ENCODE measurements around the gene LAMC3. TPM values are rescaled to one million over a fixed set of nuclear protein-coding genes. Genes with fewer than 3 reads are reported as not detected.

The LAMC3 gene
- total RNA-seq, 2 experiments from 2014 or later, result 0.40 to 0.59 TPM

DNA sequence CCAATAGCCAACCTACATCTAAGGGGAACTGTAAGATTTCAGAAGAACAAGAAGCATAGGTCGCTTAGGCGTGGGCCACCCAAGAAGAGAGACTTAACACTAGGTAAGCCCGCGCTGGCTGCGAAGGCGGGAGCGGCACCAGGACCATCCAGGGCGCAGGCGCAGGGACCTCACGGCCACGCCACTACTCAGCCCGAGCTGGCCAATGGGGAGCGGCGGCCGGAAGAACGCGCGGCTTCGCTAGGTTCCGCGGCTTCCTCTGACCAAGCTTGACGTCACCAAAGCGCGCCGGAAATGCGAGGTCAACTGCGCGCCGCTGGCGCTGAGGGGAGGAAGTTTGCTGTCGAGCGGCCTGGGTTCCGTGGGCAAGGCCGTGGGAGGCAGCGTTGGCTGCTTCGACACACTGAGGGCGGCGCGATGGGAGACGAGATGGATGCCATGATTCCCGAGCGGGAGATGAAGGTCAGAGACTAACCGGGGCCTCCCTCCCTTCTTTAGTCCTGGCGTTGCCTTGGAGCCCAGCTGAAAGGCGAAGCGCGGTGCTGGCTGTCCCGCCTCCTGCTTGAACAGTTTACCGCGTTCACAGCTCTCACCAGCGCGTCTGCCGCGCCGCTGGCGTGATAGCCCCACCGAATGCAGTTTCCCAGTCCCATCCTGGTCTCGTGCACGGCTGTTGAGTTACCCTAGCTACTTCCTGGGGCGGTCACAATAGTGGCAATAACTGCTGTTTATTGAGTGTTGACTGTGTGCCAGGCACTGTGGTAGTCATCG is 116.5 kb downstream of the LAMC3 start, which contains the start of gene NUP214:
NUP214 (plus strand) TSS at position 299 of the 771 bp plus-strand sequence; CDS start at position 418, 119 bp downstream.
- intact Hi-C loops (cut with DNase I, micrococcal nuclease), result loop anchor here (1.0 to 10.0 kb wide), 16 partner anchors 29 to 1817 kb away; partner anchors contain the start of genes MED27 (in 2 of the 2), AIF1L (in 1 of the 2), EXOSC2 (in 1 of the 2) and FUBP3 (in 1 of the 2)
- Mint-ChIP-seq H3K4me3 (peak within 1 kb of the TSS; percentile 94), H3K27ac (peak within 1 kb of the TSS; percentile 92), H3K36me3 (ENCODE audit: low read depth) (peaks cover 34% of the 10 kb centered on the region), H3K4me1 (peaks cover 31% of the 10 kb centered on the region), H3K27me3 (no peaks in the 10 kb centered on the region), H3K9me3 (ENCODE audit: low read depth) (no peaks in the 10 kb centered on the region)
- CTCF ChIA-PET, result interaction anchor here (0.6 to 1.3 kb wide), 5 partner anchors 27 to 1018 kb away, joined by 3 to 5 read pairs (median 4); no protein-coding TSS in a partner anchor
- peak; percentile 100 for ATAC-seq
- peak; percentile 100 for DNase-seq
- POLR2A ChIA-PET, result interaction anchor here (0.9 to 1.1 kb wide), 4 partner anchors 10 to 146 kb away, joined by 3 to 4 read pairs (median 4); no protein-coding TSS in a partner anchor

GRCh38 chr9:131126059-131126426 is 117.1 kb downstream of the LAMC3 start:
- Mint-ChIP-seq H3K9me3 (ENCODE audit: low read depth) (no peaks in the 10 kb centered on the region), H3K27ac (peak overlapping the region; percentile 92), H3K36me3 (ENCODE audit: low read depth) (peaks cover 35% of the 10 kb centered on the region), H3K27me3 (no peaks in the 10 kb centered on the region), H3K4me1 (peaks cover 33% of the 10 kb centered on the region), H3K4me3 (peak overlapping the region; percentile 94)
- intact Hi-C loops (cut with DNase I, micrococcal nuclease), result loop anchor here (5.0 to 10.0 kb wide), 5 partner anchors 609 to 1816 kb away; partner anchors contain the start of genes MED27 (in 2 of the 2), GTF3C4 (in 1 of the 2) and TSC1 (in 1 of the 2)
- no peak for ATAC-seq
- ChIA-PET CTCF (interaction anchor here (1.3 kb wide), 1 partner anchor 28 kb away, joined by 4 read pairs; no protein-coding TSS in a partner anchor), POLR2A (interaction anchor here (1.0 to 1.1 kb wide), 2 partner anchors 14 to 23 kb away, joined by 3 to 4 read pairs; no protein-coding TSS in a partner anchor)
- DNase-seq, result no peak

- Mint-ChIP-seq H3K36me3 (ENCODE audit: low read depth) (peaks cover 56% of the 10 kb centered on the region), H3K9me3 (ENCODE audit: low read depth) (no peaks in the 10 kb centered on the region), H3K27me3 (no peaks in the 10 kb centered on the region), H3K4me3 (no peak overlapping the region), H3K4me1 (peaks cover 33% of the 10 kb centered on the region), H3K27ac (peak overlapping the region; percentile 3)
- CTCF ChIA-PET, result no interaction called here
- DNase-seq (no peak), ATAC-seq (no peak)
- intact Hi-C loops (cut with DNase I, micrococcal nuclease), result loop anchor here (5.0 to 10.0 kb wide), 5 partner anchors 606 to 1813 kb away; partner anchors contain the start of genes MED27 (in 2 of the 2), GTF3C4 (in 1 of the 2) and TSC1 (in 1 of the 2)
- POLR2A ChIA-PET, result no interaction called here
Measured at GRCh38 chr9:131129183-131129582, 120.2 kb downstream of the LAMC3 start.

DNA sequence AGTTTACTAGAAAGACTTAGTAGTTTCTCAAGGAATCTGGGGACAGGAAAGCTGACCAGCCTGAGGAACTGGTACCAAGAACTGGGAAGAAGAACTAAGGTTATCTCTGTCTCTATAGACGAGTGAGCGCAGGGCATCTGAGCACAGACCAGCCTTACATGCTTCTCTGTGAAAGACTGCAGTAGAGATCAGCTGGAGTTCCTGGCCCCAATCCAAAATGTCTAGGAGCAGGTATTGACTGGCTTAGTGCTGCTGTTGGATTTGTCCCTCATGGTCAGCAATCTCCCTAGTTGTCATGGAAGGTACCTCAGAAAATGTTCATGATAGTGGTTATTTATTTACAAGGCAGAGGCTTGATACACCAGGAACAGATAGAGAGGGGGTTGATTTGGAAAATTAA is 129.7 kb downstream of the LAMC3 start:
- DNase-seq, result no peak
- H3K27ac Mint-ChIP-seq, result no peak overlapping the region
- H3K27me3 Mint-ChIP-seq, result no peaks in the 10 kb centered on the region
- ATAC-seq, result no peak
- no peaks in the 10 kb centered on the region for H3K9me3 Mint-ChIP-seq (ENCODE audit: low read depth)
- no peaks in the 10 kb centered on the region for H3K4me1 Mint-ChIP-seq
- H3K36me3 Mint-ChIP-seq (ENCODE audit: low read depth), result peaks cover 55% of the 10 kb centered on the region
- intact Hi-C loops (cut with DNase I, micrococcal nuclease), result no loop called here
- H3K4me3 Mint-ChIP-seq, result no peak overlapping the region
- ChIA-PET POLR2A (no interaction called here), CTCF (no interaction called here)

- Mint-ChIP-seq H3K4me1 (no peaks in the 10 kb centered on the region), H3K9me3 (ENCODE audit: low read depth) (no peaks in the 10 kb centered on the region), H3K4me3 (no peak overlapping the region), H3K27me3 (no peaks in the 10 kb centered on the region), H3K36me3 (ENCODE audit: low read depth) (peaks cover 55% of the 10 kb centered on the region), H3K27ac (no peak overlapping the region)
- ATAC-seq, result no peak
- ChIA-PET POLR2A (interaction anchor here (1.3 kb wide), 1 partner anchor 14 kb away, joined by 4 read pairs; the partner anchor contains the start of gene NUP214), CTCF (interaction anchor here (0.7 to 1.1 kb wide), 4 partner anchors 13 to 444 kb away, joined by 3 to 4 read pairs (median 4); no protein-coding TSS in a partner anchor)
- no peak for DNase-seq
- intact Hi-C loops (cut with DNase I, micrococcal nuclease), result no loop called here
Measured at GRCh38 chr9:131140112-131140511, 131.1 kb downstream of the LAMC3 start.

GRCh38 chr9:131140550-131140949 is 131.6 kb downstream of the LAMC3 start:
- no peaks in the 10 kb centered on the region for H3K4me1 Mint-ChIP-seq
- no peak overlapping the region for H3K27ac Mint-ChIP-seq
- DNase-seq (no peak), ATAC-seq (no peak)
- no peaks in the 10 kb centered on the region for H3K27me3 Mint-ChIP-seq
- intact Hi-C loops (cut with DNase I, micrococcal nuclease), result no loop called here
- POLR2A ChIA-PET, result interaction anchor here (1.3 kb wide), 1 partner anchor 15 kb away, joined by 4 read pairs; the partner anchor contains the start of gene NUP214
- H3K36me3 Mint-ChIP-seq (ENCODE audit: low read depth), result peaks cover 59% of the 10 kb centered on the region
- no peaks in the 10 kb centered on the region for H3K9me3 Mint-ChIP-seq (ENCODE audit: low read depth)
- CTCF ChIA-PET, result interaction anchor here (0.7 to 1.1 kb wide), 3 partner anchors 14 to 444 kb away, joined by 3 to 4 read pairs (median 4); no protein-coding TSS in a partner anchor
- no peak overlapping the region for H3K4me3 Mint-ChIP-seq

GRCh38 chr9:131142160-131142559 is 133.2 kb downstream of the LAMC3 start:
- Mint-ChIP-seq H3K9me3 (ENCODE audit: low read depth) (no peaks in the 10 kb centered on the region), H3K27ac (no peak overlapping the region), H3K4me3 (no peak overlapping the region), H3K4me1 (no peaks in the 10 kb centered on the region), H3K36me3 (ENCODE audit: low read depth) (peaks cover 62% of the 10 kb centered on the region), H3K27me3 (no peaks in the 10 kb centered on the region)
- DNase-seq (no peak), ATAC-seq (no peak)
- ChIA-PET CTCF (interaction anchor here (0.8 kb wide), 1 partner anchor 208 kb away, joined by 3 read pairs; no protein-coding TSS in a partner anchor), POLR2A (no interaction called here)
- intact Hi-C loops (cut with DNase I, micrococcal nuclease), result no loop called here

Other genes with a start within 250 kb of the LAMC3 start
- gene ABL1, start 173.9 kb upstream of the LAMC3 start, total RNA-seq, result 10 to 100 TPM; 31.8 to 32.3 TPM
- gene QRFP, start 112.4 kb upstream of the LAMC3 start, total RNA-seq, result not detected
- gene FIBCD1, start 69.9 kb upstream of the LAMC3 start, total RNA-seq, result not detected
- gene AIF1L, start 87.4 kb downstream of the LAMC3 start, total RNA-seq, result 1 to 10 TPM; 1.0 to 1.4 TPM
- 10 to 100 TPM; 61.4 to 97.7 TPM for gene NUP214, start 116.4 kb downstream of the LAMC3 start, total RNA-seq